Measurements from ENCODE around the gene TGM4.

- no peak for TF ChIP-seq POU6F1 (CRISPR knock-in tag; IDR thresholded peaks at IDR 0.05; ENCODE audit: borderline replicate concordance, low read depth)
- no peak for TF ChIP-seq PATZ1 (CRISPR knock-in tag; IDR thresholded peaks at IDR 0.05; ENCODE audit: borderline replicate concordance)
- TF ChIP-seq TOX (CRISPR knock-in tag; IDR thresholded peaks at IDR 0.05; ENCODE audit: borderline replicate concordance), result no peak
- no peak for TF ChIP-seq TSHZ2 (CRISPR knock-in tag; IDR thresholded peaks at IDR 0.05)
- TF ChIP-seq GLIS3 (CRISPR knock-in tag; IDR thresholded peaks at IDR 0.05), result no peak
- no peak for TF ChIP-seq ZFP3 (CRISPR knock-in tag; IDR thresholded peaks at IDR 0.05)
- no peak for TF ChIP-seq RARB (CRISPR knock-in tag; IDR thresholded peaks at IDR 0.05)
These were observed 57.4 kb downstream of the TGM4 start for GRCh38 chr3:44931791-44932190.

Data from SK-N-SH treated with all-trans-retinoic acid at 6 μM for 48 hours (cell line).